Activated CD4-positive, alpha-beta T cell treated with anti-CD3 and anti-CD28 coated beads, Interleukin-10, Interleukin-2, amounts not matched to agents 100 ng/mL and 50 ng/mL, durations not matched to agents 16 hours and 8 hours (primary cell): ENCODE results near the gene CPOX.
"Not testable (repeated sequence)": the region's sequence is repeated elsewhere in the genome, so short reads cannot be mapped to it uniquely, and the experiment has no call there.

Experiments used
- DNase-seq: peaks from one replicate; pipeline ENCODE4 v3.0.0-alpha.2; 2020

CPOX gene

GRCh38 chr3:98593046-98593936 is at the start of gene CPOX:
CPOX (minus strand) TSS chr3:98593611; CDS start chr3:98593504, 107 bp downstream.
- peak; percentile 95 for DNase-seq

GRCh38 chr3:98642769-98643168 is 49.4 kb upstream of the CPOX start:
- not testable (repeated sequence) for DNase-seq

GRCh38 chr3:98641756-98642155 is 48.3 kb upstream of the CPOX start:
- not testable (repeated sequence) for DNase-seq

GRCh38 chr3:98638515-98638914 is 45.1 kb upstream of the CPOX start:
- not testable (repeated sequence) for DNase-seq

GRCh38 chr3:98630416-98630815 is 37.0 kb upstream of the CPOX start:
- no peak for DNase-seq

- DNase-seq, result no peak
These were observed 34.9 kb upstream of the CPOX start for GRCh38 chr3:98628317-98628716.

- DNase-seq, result no peak
These were observed 32.7 kb upstream of the CPOX start for GRCh38 chr3:98626151-98626550.

- DNase-seq, result no peak
These were observed 30.3 kb upstream of the CPOX start for GRCh38 chr3:98623572-98624280.

GRCh38 chr3:98617841-98618240 is 24.4 kb upstream of the CPOX start:
- DNase-seq, result no peak

- DNase-seq, result no peak
These were observed 20.2 kb upstream of the CPOX start for GRCh38 chr3:98613616-98614015.

GRCh38 chr3:98612996-98613517 is 19.6 kb upstream of the CPOX start:
- DNase-seq, result no peak

GRCh38 chr3:98612587-98612986 is 19.2 kb upstream of the CPOX start:
- DNase-seq, result no peak

GRCh38 chr3:98608029-98608428 is 14.6 kb upstream of the CPOX start:
- DNase-seq, result no peak

- no peak for DNase-seq
These were observed 10.2 kb upstream of the CPOX start for GRCh38 chr3:98603580-98603979.

GRCh38 chr3:98602078-98602678 is 8.8 kb upstream of the CPOX start:
- DNase-seq, result peak; percentile 60

GRCh38 chr3:98601180-98601579 is 7.8 kb upstream of the CPOX start:
- DNase-seq, result no peak

- DNase-seq, result no peak
These were observed 7.1 kb upstream of the CPOX start for GRCh38 chr3:98600412-98601095.

- DNase-seq, result no peak
These were observed 6.4 kb upstream of the CPOX start for GRCh38 chr3:98599647-98600411.

GRCh38 chr3:98598492-98598891 is 5.1 kb upstream of the CPOX start:
- no peak for DNase-seq

- peak; percentile 53 for DNase-seq
These were observed 3.4 kb upstream of the CPOX start for GRCh38 chr3:98596541-98597500.

- no peak for DNase-seq
These were observed 2.7 kb upstream of the CPOX start for GRCh38 chr3:98596087-98596486.
